GM18520 (cell line): Measurements from ENCODE around the gene PLAC1.
A peak's percentile ranks its signal among the peaks of the same experiment; 100 is the strongest.

Experiments
- ATAC-seq: cut with Tn5 transposase; IDR thresholded peaks from one replicate; pipeline ENCODE4 v1.9.1; 2021; ENCODE audit not compliant: unreplicated experiment

The PLAC1 gene

GRCh38 chrX:134671294-134671693, 13.0 kb upstream of the PLAC1 start:
- ATAC-seq = no peak

- ATAC-seq = no peak
Observed at GRCh38 chrX:134670134-134670924, 12.1 kb upstream of the PLAC1 start.

- no peak for ATAC-seq
Observed at GRCh38 chrX:134669378-134670098, 11.3 kb upstream of the PLAC1 start.

GRCh38 chrX:134664202-134664601, 5.9 kb upstream of the PLAC1 start:
- ATAC-seq = no peak

- no peak for ATAC-seq
Observed at GRCh38 chrX:134661295-134661694, 3.0 kb upstream of the PLAC1 start.

- ATAC-seq = no peak
Observed at GRCh38 chrX:134660627-134661026, 2.4 kb upstream of the PLAC1 start.

- no peak for ATAC-seq
Observed at GRCh38 chrX:134659761-134660160, 1.5 kb upstream of the PLAC1 start.

GRCh38 chrX:134658760-134659023, 421 bp upstream of the PLAC1 start:
- ATAC-seq = no peak

GRCh38 chrX:134654398-134655012, 3.8 kb downstream of the PLAC1 start:
- ATAC-seq = no peak

GRCh38 chrX:134653835-134654234, 4.4 kb downstream of the PLAC1 start:
- ATAC-seq = no peak

- ATAC-seq = no peak
Observed at GRCh38 chrX:134650701-134651100, 7.6 kb downstream of the PLAC1 start.

- ATAC-seq = no peak
Observed at GRCh38 chrX:134649770-134650169, 8.5 kb downstream of the PLAC1 start.

GRCh38 chrX:134647477-134647877, 10.8 kb downstream of the PLAC1 start:
- ATAC-seq = no peak

- no peak for ATAC-seq
Observed at GRCh38 chrX:134646691-134647090, 11.6 kb downstream of the PLAC1 start.

GRCh38 chrX:134645936-134646543, 12.2 kb downstream of the PLAC1 start:
- ATAC-seq = no peak

GRCh38 chrX:134642386-134642785, 15.9 kb downstream of the PLAC1 start:
- no peak for ATAC-seq

GRCh38 chrX:134641346-134641745, 16.9 kb downstream of the PLAC1 start:
- no peak for ATAC-seq

- ATAC-seq = no peak
Observed at GRCh38 chrX:134640914-134641313, 17.4 kb downstream of the PLAC1 start.

GRCh38 chrX:134636851-134637250, 21.4 kb downstream of the PLAC1 start:
- ATAC-seq = no peak

- peak; percentile 83 for ATAC-seq
Observed at GRCh38 chrX:134634691-134635090, 23.6 kb downstream of the PLAC1 start.

- no peak for ATAC-seq
Observed at GRCh38 chrX:134633832-134634231, 24.4 kb downstream of the PLAC1 start.

GRCh38 chrX:134633394-134633793, 24.9 kb downstream of the PLAC1 start:
- ATAC-seq = no peak
